NCI-H460 (cell line): ENCODE results near the gene C17orf58. TPM values are rescaled to one million over a fixed set of nuclear protein-coding genes. Genes with fewer than 3 reads are reported as not detected.
"Not testable (repeated sequence)": the region's sequence is repeated elsewhere in the genome, so short reads cannot be mapped to it uniquely, and the experiment has no call there.

ENCODE experiments used
- DNase-seq: peaks from one replicate; pipeline ENCODE4 v3.0.0-alpha.2; 2016; ENCODE audit warnings: low read depth; ENCODE audit errors: extremely low read depth
- polyA plus RNA-seq: library from polyadenylated mRNA; depleted of rRNA; stranded (reverse); fragments of >200 nt; gene quantifications from 2 replicates; pipeline ENCODE4 v1.2.3, GENCODE V29; 2014; cell fraction: nucleus; rRNA removed
- total RNA-seq: library from RNA; depleted of rRNA; stranded (reverse); fragments of >200 nt; shearing (Covaris generic); gene quantifications from 2 replicates; pipeline ENCODE4 v1.2.3, GENCODE V29; 2014; rRNA removed

C17orf58 gene
- total RNA-seq = 38.0 and 45.0 TPM in 2 replicates
- 37.5 and 37.8 TPM in 2 replicates for polyA plus RNA-seq

DNA sequence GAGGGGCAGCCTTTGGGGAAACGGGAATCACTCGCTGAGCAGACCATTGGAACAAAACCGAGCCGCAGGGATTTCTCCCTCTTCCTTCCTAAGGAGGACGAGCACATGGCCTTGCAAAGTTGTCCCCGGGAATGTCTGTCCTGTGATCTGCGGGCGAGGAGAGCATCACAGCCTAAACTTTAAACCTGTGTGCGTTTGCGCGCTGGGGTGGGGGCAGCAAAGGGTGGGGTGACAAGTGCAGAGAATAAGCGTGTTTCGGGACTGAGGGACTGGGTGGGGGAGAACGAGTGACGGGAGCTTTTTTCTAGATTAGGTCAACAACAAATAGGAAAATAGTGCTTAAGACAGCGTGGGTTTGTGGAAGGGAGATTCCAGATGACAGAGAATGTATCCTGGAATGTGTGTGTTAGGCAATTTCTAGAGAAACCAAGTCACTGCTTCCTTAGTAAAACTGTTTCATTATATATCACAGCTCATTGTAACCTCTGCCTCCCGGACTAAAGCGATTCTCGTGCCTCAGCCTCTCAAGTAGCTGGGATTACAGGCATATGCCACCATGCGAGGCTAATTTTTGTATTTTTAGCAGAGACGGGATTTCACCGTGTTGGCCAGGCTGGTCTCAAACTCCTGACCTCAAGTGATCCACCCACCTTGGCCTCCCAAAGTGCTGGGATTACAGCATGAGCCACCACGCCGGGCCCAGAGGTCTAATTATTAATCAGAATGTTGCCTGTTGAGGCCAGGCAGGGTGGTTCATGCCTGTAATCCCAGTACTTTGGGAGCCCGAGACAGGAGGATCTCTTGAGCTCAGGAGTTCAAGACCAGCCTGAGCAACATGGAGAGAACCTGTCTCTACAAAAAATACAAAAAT is at the start of gene C17orf58:
Gene C17orf58, minus strand, starts transcription at position 169 of the 871 bp plus-strand sequence. CDS start 271 bp downstream, outside the sequence.
- not testable (repeated sequence) for DNase-seq

- peak; percentile 26 for DNase-seq
Measured at GRCh38 chr17:68036304-68037147, 40.3 kb upstream of the C17orf58 start.

DNA sequence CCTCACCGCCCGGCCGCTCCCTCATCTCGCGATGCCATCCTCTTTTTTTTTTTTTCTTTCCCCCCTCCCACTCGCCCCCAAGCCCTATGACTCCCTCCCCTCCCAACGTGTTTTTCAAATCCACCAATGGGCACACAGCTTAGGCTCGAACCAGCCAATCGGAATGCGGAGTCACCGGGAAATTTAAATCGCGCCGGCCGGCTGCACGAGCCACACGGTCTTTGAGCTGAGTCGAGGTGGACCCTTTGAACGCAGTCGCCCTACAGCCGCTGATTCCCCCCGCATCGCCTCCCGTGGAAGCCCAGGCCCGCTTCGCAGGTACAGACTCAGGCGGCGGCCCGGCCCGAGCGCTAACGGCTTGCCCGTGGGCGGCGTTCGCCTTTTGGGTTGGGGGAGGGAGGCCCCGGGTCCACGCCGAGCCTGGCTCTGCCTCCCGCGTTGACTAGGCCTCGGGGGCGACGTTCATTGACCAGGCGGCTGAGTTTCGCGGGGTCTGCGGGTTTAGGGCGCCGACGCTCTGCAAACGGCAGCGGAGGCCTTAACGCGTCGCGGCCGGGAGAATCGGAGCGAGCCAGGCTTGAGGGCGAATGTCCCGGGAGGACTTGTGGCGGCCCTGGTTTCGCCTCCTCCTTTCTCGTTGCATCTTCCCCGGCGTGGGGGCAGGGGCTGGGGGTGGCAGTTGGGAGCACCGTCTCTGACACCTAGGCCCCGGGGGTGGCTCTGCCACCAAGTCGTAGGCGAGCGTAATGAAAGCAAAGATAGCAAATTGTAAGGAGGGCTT is 39.4 kb upstream of the C17orf58 start, which contains the start of gene KPNA2:
Gene KPNA2, plus strand, starts transcription at position 213 of the 781 bp plus-strand sequence. CDS start 1,398 bp downstream, outside the sequence.
- peak; percentile 99 for DNase-seq

GRCh38 chr17:68035131-68035522 is 38.9 kb upstream of the C17orf58 start:
- DNase-seq = no peak

DNA sequence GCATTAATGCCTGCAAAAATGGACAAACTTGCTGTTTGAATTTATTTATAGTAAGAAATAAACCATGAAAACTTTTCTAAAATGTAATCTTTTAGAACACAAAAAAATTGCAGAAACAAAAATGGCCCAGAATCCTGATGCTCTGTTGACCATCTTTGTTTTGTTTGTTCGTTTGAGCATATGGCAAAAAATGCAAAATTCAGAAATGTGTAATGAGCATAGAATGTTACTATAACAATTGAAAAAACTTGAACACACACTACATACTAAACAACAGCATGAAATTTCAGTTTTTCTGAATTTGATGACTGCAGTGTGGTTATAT is 38.1 kb upstream of the C17orf58 start:
- no peak for DNase-seq

DNA sequence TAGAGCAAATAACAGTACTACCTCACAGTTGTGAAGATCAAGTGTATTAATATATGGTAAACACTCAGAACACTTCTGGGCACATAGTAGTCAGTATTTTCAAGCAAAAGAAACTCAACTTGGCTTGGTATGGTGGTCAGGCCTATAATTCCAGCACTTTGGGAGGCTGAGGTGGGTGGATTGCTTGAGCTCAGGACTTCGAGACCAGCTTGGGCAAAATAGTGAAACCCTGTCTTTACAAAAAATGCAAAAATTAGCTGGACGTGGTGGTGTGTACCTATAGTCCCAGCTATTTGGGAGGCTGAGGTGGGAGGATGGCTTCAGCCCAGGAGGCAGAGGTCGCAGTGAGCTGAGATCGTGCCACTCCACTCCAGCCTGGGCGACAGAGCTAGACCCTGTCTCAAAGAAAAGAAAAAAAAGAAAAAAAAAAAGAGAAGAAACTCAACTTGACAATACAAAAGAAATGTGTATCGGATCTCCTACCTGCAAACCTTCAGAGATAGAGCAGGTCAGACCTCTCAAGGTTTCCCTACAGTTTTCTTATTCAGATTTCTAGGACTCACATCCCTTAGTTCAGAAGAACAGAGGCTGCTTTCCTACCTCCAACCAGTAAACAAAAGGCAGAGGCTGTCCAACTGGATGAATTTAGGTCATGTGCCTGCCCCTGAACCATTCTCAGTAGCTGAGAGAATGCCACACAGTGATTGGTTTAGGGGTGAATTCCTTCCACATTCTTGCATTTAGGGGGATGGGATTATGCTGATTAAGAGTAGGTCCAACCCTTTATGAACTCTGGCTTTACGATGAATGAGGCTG is 37.6 kb upstream of the C17orf58 start:
- peak; percentile 67 for DNase-seq

- no peak for DNase-seq
Measured at GRCh38 chr17:68029512-68030215, 33.4 kb upstream of the C17orf58 start.

DNA sequence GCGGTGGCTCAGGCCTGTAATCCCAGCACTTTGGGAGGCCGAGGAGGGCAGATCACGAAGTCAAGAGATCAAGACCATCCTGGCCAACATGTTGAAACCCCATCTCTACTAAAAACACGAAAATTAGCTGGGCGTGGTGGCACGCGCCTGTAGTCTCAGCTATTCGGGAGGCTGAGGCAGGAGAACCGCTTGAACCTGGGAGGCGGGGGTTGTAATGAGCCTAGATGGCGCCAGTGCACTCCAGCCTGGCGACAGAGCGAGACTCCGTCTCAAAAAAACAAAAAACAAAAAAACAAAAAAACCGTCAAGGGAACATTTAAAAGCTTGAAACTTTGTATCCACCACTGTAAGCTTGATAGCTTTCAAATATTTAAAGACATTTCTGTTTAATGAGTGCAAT is 26.3 kb upstream of the C17orf58 start:
- not testable (repeated sequence) for DNase-seq

GRCh38 chr17:68021963-68022362 is 25.7 kb upstream of the C17orf58 start:
- DNase-seq = no peak

DNA sequence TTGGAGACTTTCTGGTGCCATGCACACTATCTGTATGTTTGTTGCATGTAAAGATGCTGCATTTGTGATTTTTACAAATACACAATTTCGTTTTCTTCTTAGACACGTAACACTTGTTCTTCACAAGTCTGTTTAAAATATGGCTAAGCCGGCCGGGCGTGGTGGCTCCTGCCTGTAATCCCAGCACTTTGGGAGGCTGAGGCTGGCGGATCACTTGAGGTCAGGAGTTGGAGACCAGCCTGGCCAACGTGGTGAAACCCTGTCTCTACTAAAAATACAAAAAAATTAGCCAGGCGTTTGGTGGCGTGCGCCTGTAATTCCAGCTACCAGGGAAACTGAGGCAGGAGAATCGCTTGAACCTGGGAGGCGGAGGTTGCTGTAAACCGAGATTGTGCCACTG is 24.5 kb upstream of the C17orf58 start:
- DNase-seq = not testable (repeated sequence)

DNA sequence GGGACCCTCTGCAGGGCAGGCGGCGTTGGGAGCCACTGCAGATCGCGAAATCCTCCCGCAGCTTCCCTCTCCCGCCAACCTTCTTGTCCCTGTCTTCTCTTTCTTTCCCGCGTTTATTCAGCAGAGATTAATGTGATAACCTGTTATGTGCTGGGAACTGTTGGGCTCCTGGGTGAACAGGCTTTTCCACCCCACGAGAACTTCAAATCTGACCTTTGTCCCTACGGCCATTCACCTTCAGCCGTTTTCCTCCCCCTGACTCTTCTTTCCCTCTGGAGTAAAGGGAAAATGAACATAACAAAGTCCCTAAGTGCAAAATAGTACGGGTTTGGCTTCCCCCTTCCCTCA is 24.1 kb upstream of the C17orf58 start:
- DNase-seq = no peak

DNA sequence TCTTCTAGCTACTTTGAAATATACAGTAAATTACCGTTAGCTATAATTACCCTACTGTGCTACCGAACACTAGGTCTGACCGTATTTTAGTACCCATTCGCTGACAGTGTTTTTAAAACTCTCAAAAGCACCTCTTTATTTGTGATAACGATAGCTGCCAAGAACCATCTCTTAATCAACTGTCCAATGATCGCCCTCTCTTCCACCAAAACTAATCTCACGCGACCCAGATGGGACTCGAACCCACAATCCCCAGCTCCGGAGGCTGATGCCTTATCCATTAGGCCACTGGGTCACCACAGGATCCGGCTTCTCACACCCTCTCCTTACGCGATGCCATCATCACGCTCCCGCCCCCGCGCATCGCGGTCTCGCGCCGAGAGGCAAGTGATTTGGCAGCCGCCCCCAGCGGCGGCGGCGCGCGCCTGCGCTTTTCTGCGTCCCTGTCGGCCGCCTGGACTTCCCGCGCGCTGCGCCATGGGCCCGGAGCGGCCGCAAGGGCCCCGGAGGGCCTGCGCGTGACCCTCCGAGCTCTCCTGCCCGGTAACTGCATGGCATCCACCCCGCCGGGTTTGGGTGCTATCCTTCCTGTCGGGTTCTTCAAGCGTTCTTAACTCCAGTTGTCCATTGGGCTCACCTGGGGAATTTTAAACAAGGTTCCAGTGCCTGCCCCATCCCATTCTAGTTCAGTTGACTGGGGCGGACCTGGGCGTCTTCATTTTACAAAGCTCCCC is 23.6 kb upstream of the C17orf58 start:
- peak; percentile 95 for DNase-seq

DNA sequence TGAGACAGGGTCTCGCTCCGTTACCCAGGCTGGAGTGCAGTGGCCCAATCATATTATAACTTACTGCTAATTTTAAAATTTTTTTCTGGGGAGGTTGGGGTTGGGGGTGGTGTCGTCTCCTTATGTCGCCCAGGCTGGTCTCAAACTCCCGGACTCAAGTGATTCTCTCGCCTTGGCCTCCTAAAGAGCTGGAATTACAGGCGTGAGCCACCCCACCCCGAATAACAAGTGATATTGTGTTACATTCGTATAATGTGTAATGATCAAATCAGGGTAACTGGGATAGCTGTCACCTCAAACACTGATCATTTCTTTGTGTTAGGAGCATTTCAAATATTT is 23.0 kb upstream of the C17orf58 start:
- DNase-seq = no peak

DNA sequence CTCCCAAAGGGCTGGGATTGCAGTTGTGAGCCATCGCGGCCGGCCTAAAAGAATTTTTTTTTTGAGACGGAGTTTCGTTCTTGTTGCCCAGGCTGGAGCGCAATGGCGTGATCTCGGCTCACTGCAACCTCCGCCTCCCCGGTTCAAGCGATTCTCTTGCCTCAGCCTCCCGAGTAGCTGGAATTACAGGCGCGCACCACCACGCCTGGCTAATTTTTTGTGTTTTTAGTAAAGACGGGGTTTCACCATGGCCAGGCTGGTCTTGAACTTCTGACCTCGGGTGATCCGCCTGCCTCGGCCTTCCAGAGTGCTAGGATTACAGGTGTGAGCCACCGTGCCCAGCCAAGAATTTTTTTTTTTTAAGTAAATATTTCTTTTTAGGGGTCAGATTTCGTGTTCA is 22.2 kb upstream of the C17orf58 start:
- not testable (repeated sequence) for DNase-seq

DNA sequence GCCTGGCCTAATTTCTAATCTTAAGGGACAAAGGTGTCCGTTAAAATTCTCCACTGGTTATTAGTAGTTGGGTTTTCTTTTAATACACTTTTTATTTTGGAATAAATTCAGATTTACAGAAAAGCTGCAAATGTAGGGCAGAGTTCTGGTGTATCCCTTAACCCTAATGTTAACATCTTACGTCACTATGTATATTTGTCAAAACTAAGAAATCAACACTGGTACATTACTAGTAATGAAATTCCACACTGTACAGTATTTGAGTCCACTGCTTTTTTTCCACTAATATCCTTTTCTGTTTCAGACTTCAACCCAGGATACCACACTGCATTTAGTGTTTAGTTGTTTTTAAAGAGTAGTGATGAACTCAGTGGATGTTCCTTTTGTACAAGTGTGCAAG is 20.6 kb upstream of the C17orf58 start:
- DNase-seq = no peak

DNA sequence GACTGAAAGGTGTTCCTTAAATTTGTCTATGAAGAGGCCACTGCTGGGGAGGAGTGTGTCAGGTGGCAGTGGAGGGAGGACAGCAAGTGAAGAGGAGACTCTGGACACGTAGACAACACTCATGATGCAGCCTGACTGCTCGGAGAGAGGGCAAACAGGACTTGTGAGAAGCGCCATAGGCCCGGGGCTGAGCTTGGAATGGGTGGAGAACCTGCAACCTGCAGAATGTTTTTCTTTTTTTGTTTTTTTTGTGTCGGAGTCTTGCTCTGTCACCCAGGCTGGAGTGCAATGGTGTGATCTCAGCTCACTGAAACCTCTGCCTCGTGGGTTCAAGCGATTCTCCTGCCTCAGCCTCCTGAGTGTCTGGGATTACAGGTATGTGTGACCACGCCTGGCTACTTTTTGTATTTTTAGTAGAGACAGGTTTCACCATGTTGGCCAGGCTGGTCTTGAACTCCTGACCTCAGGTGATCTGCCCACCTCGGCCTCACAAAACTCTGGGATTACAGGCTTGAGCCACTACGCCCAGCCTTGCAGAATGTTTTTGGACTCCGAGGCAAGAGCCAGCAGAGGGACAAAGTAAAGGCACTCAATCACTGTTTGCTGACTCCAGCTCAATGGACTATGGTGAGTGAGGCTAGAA is 18.9 kb upstream of the C17orf58 start:
- DNase-seq = no peak

DNA sequence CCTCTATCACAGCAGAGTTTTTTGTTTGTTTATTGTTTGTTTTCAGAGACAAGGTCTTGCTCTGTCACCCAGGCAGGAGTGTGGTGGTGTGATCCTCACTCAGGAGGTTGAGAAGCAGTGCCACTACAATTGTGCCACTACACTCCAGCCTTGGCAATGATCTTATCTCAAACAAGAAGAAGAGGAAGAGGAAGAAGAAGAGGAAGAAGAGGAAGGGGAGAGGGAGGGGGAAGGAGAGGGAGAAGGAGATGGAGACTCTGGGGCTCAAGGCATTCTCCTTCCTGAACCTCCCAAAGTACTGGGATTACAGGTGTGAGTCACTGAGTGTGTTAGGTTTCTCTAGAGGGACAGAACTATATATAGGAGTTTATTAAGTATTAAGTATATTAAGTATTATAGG is 17.1 kb upstream of the C17orf58 start:
- DNase-seq = no peak

GRCh38 chr17:68011199-68011665 is 15.0 kb upstream of the C17orf58 start:
- DNase-seq = peak; percentile 46
